22Rv1 (cell line): ENCODE data around the gene IL20.

ENCODE experiments used
- H3K27ac ChIP-seq: fragments of 450-650 bp; 2 replicates; pipeline ENCODE4 v1.5.1; 2017
- CTCF ChIP-seq: fragments of 450-650 bp; IDR thresholded peaks from 2 replicates; pipeline ENCODE4 v1.5.1; 2017; ENCODE audit warnings: mild to moderate bottlenecking
- ZFX ChIP-seq: fragments of 450-650 bp; IDR thresholded peaks from 2 replicates; pipeline ENCODE4 v1.6.1; 2017; ENCODE audit warnings: antibody characterized with exemption, borderline replicate concordance

IL20 gene

GRCh38 chr1:206918076-206918475, 52.7 kb downstream of the IL20 start:
- H3K27ac ChIP-seq = no peak overlapping the region
- TF ChIP-seq ZFX (no peak), CTCF (no peak)
